GM21529 (cell line): ENCODE results near the gene TP53I3.
"Not testable (repeated sequence)": the region's sequence is repeated elsewhere in the genome, so short reads cannot be mapped to it uniquely, and the experiment has no call there.

ENCODE experiments used
- ATAC-seq: cut with Tn5 transposase; IDR thresholded peaks from one replicate; pipeline ENCODE4 v1.9.1; 2021; ENCODE audit not compliant: unreplicated experiment

The TP53I3 gene

GRCh38 chr2:24101992-24102391, 17.4 kb upstream of the TP53I3 start:
- no peak for ATAC-seq

GRCh38 chr2:24100732-24101131, 16.1 kb upstream of the TP53I3 start:
- not testable (repeated sequence) for ATAC-seq

DNA sequence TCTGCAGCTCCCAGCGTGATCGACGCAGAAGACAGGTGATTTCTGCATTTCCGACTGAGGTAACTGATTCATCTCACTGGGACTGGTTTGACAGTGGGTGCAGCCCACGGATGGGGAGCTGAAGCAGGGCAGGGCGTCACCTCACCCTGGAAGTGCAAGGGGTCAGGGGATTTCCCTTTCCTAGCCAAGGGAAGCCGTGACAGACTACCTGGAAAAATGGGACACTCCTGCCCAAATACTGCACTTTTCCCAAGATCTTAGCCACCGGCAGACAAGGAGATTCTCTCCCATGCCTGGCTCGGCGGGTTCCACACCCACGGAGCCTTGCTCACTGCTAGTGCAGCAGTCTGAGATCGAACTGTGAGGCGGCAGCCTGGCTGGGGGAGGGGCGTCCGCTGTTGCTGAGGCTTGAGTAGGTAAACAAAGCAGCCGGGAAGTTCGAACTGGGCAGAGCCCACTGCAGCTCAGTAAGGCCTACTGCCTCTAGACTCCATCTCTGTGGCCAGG, 10.6 kb upstream of the TP53I3 start:
- not testable (repeated sequence) for ATAC-seq

GRCh38 chr2:24093270-24093669, 8.6 kb upstream of the TP53I3 start:
- not testable (repeated sequence) for ATAC-seq

DNA sequence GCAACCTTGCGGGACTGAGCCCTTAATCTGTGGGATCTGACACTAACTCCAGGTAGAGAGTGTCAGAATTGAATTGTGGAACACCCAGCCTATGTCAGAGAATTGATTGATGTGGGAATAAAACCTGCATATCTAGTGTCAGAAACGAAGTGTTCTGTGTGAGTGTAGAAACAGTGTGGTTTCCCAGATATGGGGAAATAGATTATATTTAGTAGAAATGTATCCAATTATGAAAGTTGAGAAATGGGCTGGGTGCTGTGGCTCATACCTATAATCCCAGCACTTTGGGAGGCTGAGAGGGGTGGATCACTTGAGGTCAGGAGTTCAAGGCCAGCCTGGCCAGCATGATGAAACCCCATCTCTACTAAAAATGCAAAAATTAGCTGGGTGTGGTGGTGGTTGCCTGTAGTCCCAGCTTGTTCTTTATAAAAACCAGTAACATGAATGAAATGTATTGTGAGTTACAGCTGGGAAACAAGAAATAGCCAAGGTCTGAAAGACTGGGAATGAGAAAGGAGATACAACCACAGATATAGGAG, 4.3 kb upstream of the TP53I3 start:
- ATAC-seq: no peak

DNA sequence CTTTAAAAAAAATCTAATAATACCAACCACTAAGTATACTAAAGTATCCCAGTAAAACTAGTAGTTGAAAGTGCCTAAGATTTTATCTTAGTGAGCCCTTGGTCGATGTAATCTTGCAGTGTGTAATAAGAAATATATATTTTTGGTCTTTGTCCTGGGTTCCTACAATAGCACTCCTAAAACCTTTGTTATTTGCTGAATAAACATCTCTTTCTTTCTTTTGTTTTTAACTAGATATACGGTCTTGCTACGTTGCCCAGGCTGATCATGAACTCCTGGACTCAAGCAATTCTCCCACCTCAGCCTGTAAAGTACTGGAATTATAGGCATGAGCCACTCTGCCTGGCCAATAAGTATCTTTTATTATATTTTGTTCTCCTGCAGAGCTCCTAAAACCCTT, 2.4 kb upstream of the TP53I3 start:
- no peak for ATAC-seq

DNA sequence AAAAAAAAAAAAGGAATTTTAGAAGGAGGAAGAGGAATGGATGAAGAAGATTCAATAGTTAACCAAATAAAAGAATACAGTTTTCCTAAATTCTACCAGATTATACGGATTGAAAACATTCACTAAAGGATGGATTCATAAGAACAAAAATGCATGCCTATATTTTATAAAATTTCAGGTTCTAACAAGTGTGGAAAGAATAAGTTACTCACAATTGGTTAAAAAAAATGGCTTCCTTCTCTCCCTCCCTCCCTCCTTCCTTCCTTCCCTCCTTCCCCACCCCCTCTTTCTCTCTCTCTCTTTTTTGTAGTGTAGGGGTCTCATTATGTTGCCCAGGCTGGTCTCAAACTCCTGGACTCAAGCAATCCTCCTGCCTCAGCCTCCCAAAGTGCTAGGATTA, 1.6 kb upstream of the TP53I3 start:
- ATAC-seq: no peak

DNA sequence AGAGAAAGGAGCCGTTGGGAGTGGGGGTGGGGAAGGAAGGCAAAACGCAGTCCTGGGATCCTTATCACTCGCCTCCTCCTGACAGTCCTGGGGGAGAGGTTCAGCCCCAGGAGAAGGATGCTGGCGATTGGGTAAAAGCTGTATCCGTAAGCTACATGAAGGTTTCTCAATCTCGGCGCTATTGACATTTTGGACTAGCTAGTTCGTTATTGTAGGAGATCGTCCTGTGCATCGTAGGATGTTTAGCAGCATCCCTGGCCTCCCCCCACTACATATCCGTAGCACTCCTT, 511 bp upstream of the TP53I3 start:
- ATAC-seq: no peak

- ATAC-seq: peak; percentile 79
These were observed 858 bp downstream of the TP53I3 start for GRCh38 chr2:24083567-24084385.

DNA sequence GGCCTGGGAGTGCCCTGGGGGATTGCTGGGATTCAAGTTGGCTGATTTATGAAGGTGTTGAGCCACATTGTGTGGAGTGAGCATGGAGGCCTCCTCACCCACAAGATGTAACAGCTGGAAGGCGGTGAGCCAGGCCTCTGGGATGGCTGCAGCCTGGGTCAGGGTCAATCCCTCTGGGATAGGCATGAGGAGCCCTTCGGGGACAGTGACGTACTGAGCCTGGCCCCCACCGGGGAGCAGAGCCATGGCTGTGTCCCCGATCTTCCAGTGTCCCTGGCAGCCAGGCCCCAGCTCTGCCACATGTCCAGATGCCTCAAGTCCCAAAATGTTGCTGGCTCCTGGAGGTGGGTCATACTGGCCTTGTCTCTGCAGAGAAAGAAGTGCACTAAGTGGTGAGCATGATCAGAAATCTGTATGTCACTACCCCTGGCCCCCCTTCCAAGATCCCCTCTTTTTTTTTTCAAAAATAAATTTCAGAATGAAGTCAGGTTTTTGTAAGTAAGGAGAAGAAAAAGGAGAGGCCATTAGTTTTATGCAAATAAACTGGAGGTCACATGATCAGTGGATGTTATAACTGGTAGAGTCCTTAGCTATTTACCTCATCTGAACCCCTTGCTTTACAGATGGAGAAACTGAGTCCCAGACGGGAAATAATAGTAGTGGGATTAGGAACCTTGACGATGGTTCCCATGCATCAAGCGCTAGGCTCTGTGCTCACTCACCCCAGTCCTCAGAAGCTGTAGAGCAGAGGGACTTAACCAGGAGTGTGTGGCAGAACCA, 1.7 kb downstream of the TP53I3 start:
- no peak for ATAC-seq

- ATAC-seq: no peak
These were observed 3.9 kb downstream of the TP53I3 start for GRCh38 chr2:24080701-24081100.

- no peak for ATAC-seq
These were observed 6.8 kb downstream of the TP53I3 start for GRCh38 chr2:24077879-24078278.

GRCh38 chr2:24077535-24077877, 7.1 kb downstream of the TP53I3 start:
- ATAC-seq: no peak

GRCh38 chr2:24076849-24077534, 7.6 kb downstream of the TP53I3 start:
- peak; percentile 15 for ATAC-seq

DNA sequence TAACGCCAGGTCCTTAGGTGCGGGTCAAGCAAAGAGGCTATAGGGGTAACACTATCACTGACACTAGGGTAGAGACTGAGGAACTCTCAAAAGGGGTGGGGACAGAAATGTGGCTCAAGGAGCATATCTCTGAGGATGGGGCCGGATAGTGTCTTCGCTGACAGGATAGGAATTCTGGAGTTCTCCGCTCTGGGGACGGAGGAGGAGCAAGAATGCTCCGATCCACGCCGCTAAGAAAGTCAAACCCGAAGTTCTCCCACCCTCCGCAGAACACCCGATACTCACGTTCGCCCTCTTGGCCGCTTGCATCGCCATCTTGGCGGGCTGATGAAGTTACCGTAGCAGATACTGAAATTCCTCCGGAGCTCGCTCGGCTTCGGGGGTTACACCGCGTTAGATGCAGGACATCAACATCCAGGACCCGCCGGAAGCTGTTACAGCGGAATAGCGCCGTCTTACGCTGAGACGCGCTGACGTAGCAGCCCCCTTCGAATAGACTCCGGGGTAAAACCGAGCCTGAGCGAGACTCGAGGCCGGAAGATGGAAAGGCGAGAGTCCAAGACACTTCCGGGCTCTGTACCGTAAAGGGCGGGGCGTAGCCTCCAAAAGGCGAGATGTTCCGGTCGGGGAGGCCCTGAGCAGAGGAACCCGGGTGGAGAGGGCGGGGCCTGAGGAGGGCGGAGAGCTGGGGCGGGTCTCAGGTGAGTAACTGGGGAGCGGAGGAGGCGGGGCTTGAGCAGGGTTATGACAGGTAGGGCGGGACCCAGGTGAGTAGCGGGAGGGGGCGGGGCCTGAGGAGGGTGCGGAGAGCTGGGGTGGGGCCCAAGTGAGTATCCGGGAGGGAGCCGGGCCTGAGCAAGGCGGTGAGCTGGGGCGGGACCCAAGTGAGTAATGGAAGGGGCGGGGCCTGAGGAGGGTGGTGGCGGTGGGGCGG, 8.5 kb downstream of the TP53I3 start, which contains the start of gene SF3B6:
Gene SF3B6, minus strand, starts transcription at position 412 of the 934 bp plus-strand sequence. Its CDS starts 97 bp downstream, at position 315.
- peak; percentile 96 for ATAC-seq

- ATAC-seq: no peak
These were observed 9.4 kb downstream of the TP53I3 start for GRCh38 chr2:24075259-24075658.

- ATAC-seq: no peak
These were observed 10.8 kb downstream of the TP53I3 start for GRCh38 chr2:24073816-24074215.

GRCh38 chr2:24072259-24072658, 12.4 kb downstream of the TP53I3 start:
- no peak for ATAC-seq

- no peak for ATAC-seq
These were observed 19.3 kb downstream of the TP53I3 start for GRCh38 chr2:24065341-24065740.

GRCh38 chr2:24058564-24059271, 25.9 kb downstream of the TP53I3 start:
- no peak for ATAC-seq
